Body of pancreas (tissue), 4 donors: Measurements from ENCODE around the gene ACTR3C.

Experiments
- POLR2A ChIP-seq, 3 donors: fragments of 450-650 bp; IDR thresholded peaks; one replicate each; pipeline ENCODE4 v1.6.1; 2016; ENCODE audit warnings: antibody characterized with exemption in 3 of 3, mild to moderate bottlenecking in 2 of 3
- TF ChIP-seq, protein P1 (sequence below), 7 experiments: fragments of 450-650 bp in 4 of 7; fragments of 200-600 bp in 3 of 7; sonication (generic) in 3 of 7; IDR thresholded peaks; one replicate each; pipeline ENCODE4 v1.5.1; 2016 to 2019; ENCODE audit warnings: antibody characterized with exemption in 7 of 7

DNA sequence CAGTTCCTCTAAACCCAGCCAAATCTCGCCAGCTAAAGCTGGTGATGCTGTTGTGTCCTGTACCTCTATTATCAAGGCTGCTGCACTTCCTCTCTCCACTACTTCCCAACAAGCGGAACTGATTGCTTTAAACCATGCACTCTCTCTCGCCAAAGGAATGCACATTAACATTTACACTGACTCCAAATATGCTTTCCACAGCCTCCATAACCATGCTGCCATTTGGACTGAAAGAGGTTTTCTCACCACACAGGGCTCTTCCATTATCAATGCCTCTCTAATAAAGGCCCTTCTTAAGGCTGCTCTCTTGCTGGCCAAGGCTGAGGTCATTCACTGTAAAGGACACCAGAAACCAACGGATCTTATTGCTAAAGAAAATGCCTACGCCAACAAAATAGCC, 11.6 kb downstream of the ACTR3C start:
- TF ChIP-seq, protein P1, sequence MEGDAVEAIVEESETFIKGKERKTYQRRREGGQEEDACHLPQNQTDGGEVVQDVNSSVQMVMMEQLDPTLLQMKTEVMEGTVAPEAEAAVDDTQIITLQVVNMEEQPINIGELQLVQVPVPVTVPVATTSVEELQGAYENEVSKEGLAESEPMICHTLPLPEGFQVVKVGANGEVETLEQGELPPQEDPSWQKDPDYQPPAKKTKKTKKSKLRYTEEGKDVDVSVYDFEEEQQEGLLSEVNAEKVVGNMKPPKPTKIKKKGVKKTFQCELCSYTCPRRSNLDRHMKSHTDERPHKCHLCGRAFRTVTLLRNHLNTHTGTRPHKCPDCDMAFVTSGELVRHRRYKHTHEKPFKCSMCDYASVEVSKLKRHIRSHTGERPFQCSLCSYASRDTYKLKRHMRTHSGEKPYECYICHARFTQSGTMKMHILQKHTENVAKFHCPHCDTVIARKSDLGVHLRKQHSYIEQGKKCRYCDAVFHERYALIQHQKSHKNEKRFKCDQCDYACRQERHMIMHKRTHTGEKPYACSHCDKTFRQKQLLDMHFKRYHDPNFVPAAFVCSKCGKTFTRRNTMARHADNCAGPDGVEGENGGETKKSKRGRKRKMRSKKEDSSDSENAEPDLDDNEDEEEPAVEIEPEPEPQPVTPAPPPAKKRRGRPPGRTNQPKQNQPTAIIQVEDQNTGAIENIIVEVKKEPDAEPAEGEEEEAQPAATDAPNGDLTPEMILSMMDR (IDR thresholded peaks at IDR 0.05), result no peak
- no peak for TF ChIP-seq POLR2A (IDR thresholded peaks at IDR 0.05)
